ENCODE results near the gene SEC22C. TPM values are rescaled to one million over a fixed set of nuclear protein-coding genes. Genes with fewer than 3 reads are reported as not detected.
"Not testable (repeated sequence)": the region's sequence is repeated elsewhere in the genome, so short reads cannot be mapped to it uniquely, and the experiment has no call there.

Gene SEC22C
- total RNA-seq, 2 experiments from 2014 or later: 41.2 to 45.9 TPM

DNA sequence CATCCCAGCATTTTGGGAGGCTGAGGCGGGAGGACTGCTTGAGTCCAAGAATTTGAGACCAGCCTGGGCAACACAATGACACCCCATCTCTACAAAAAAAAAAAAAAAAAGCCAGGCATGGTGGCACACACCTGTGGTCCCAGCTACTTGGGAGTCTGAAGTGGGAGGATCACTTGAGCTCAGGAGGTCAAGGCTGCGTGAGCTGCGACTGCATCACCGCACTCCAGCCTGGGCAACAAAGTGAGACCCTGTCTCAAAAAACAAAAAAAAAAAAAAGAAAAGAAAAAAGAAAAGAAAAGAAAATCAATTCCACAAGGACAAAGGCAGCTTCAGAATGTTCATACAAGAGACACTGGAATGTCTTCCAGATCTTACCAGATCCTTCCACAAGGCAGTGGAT lies 2.4 kb downstream of the SEC22C start:
- intact Hi-C loops (cut with micrococcal nuclease); H3K27me3 Mint-ChIP-seq (ENCODE audit: low read depth); H3K4me3 Mint-ChIP-seq; H3K27ac Mint-ChIP-seq; DNase-seq: not testable (repeated sequence)
- Mint-ChIP-seq H3K36me3 (ENCODE audit: low read depth) (peaks cover 22% of the 10 kb centered on the region), H3K4me1 (ENCODE audit: low read depth) (peaks cover 39% of the 10 kb centered on the region), H3K9me3 (peaks cover 12% of the 10 kb centered on the region)
- CTCF ChIA-PET: interaction anchor here (0.9 to 1.4 kb wide), 3 partner anchors 13 to 167 kb away, joined by 3 to 4 read pairs (median 3); no protein-coding TSS in a partner anchor

DNA sequence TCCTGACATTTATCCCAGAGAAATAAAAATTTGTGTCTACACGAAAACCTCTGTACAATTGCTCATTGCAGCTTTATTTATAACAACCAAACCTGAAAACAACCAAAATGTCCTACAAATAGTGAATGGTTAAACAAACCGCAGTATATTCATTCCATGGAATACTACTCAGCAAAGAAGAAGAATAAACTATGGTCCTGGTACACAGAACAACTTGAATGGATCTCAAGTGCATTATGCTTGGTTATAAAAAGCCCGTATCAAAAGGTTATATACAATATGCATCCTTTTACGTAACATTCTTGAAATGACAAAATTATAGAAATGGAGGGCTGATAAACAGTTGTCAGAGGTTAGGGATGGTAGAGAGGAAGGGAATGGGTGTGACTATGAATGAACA lies 3.7 kb downstream of the SEC22C start:
- Mint-ChIP-seq H3K27me3 (ENCODE audit: low read depth) (no peaks in the 10 kb centered on the region), H3K4me3 (no peak overlapping the region), H3K4me1 (ENCODE audit: low read depth) (peaks cover 35% of the 10 kb centered on the region), H3K9me3 (peaks cover 17% of the 10 kb centered on the region), H3K36me3 (ENCODE audit: low read depth) (peaks cover 30% of the 10 kb centered on the region), H3K27ac (no peak overlapping the region)
- intact Hi-C loops (cut with micrococcal nuclease): no loop called here
- CTCF ChIA-PET: no interaction called here
- DNase-seq: no peak

DNA sequence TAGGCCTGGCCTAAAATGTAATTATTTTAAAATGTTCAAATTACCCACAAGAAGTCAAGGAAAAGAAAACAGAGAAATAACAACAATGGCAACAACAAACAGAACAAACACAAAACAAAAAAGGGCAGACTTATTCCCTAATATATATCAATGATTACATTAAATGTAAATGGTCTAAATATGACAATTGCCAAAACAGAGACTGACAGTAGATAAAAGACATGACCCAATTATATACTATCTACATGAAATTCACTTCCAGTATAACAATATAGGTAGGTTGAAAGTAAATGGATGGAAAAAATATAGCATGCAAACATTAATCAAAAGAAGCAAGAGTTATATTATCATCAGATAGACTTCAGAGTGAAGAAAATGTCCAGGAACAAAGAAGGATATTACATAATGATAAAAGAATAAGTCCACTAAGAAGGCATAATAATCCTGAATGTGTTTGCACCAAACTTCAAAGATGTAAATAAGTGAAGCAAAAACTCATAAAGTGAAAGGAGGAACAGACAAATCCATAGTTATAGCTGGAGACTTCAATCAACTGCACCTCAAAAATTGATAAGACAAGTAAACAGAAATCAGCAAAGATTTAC lies 6.5 kb downstream of the SEC22C start:
- CTCF ChIA-PET: no interaction called here

DNA sequence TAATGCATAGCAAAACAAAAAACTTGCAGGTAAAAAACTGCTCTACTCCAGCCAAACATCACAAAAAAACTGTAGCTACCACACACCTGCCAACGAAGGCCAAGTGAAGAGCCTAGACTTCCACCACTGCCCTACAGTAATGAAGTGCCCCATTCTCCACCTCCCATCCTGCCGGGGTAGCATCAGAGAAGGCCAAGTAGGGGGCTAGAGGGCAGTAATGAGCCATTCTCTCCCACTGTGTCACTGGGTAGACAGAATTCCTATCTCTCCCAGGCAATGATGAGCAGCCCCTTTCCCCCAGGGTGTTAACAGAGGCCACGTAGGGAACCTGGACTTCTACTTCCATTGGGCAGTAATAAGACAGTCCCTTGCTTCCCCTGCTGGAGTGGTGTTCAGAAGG lies 9.5 kb downstream of the SEC22C start:
- peak; percentile 22 for DNase-seq
- H3K9me3 Mint-ChIP-seq: peaks cover 17% of the 10 kb centered on the region
- H3K27me3 Mint-ChIP-seq (ENCODE audit: low read depth): no peaks in the 10 kb centered on the region
- intact Hi-C loops (cut with micrococcal nuclease): no loop called here
- CTCF ChIA-PET: interaction anchor here (0.6 to 2.0 kb wide), 11 partner anchors 8 to 184 kb away, joined by 3 to 6 read pairs (median 3); partner anchors contain the start of gene NKTR
- no peak overlapping the region for H3K4me3 Mint-ChIP-seq
- peaks cover 32% of the 10 kb centered on the region for H3K36me3 Mint-ChIP-seq (ENCODE audit: low read depth)
- H3K27ac Mint-ChIP-seq: no peak overlapping the region
- peaks cover 7% of the 10 kb centered on the region for H3K4me1 Mint-ChIP-seq (ENCODE audit: low read depth)

More for the DNA sequence above, 6.5 kb downstream of the SEC22C start:
- Mint-ChIP-seq H3K36me3 (ENCODE audit: low read depth) (peaks cover 33% of the 10 kb centered on the region), H3K4me1 (ENCODE audit: low read depth) (peaks cover 22% of the 10 kb centered on the region), H3K9me3 (peaks cover 17% of the 10 kb centered on the region), H3K27me3 (ENCODE audit: low read depth) (no peaks in the 10 kb centered on the region), H3K27ac (no peak overlapping the region), H3K4me3 (no peak overlapping the region)
- intact Hi-C loops (cut with micrococcal nuclease): no loop called here
- no peak for DNase-seq

DNA sequence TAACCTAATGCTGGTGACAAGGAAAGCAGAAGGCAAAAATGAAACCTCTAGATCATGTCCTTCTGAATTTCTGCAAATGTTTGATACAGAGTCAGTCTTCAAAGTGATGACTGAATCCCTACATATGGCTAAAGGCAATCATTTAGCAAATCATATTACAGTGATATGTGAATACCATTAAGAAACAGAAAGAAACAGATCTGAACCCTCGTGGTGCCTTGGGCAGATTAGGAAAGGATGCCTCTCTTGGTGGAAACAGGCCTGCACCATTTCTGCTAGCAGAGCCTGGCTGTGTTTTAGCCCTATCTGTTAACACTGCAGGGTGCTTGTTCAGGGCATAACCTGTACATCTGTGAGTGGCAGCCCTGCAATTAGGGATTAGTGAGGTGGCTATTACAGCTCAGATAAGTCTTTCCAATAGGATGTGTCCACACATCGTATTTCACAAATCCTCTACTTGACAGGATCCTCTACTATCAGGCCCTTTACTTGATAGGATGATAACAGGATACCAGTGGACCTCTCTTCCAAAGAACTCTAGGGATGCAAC lies 12.1 kb downstream of the SEC22C start:
- Mint-ChIP-seq H3K27ac (no peak overlapping the region), H3K36me3 (ENCODE audit: low read depth) (peaks cover 32% of the 10 kb centered on the region), H3K4me3 (no peak overlapping the region), H3K27me3 (ENCODE audit: low read depth) (no peaks in the 10 kb centered on the region), H3K9me3 (peaks cover 9% of the 10 kb centered on the region), H3K4me1 (ENCODE audit: low read depth) (peaks cover 5% of the 10 kb centered on the region)
- DNase-seq: no peak
- CTCF ChIA-PET: no interaction called here
- intact Hi-C loops (cut with micrococcal nuclease): no loop called here

DNA sequence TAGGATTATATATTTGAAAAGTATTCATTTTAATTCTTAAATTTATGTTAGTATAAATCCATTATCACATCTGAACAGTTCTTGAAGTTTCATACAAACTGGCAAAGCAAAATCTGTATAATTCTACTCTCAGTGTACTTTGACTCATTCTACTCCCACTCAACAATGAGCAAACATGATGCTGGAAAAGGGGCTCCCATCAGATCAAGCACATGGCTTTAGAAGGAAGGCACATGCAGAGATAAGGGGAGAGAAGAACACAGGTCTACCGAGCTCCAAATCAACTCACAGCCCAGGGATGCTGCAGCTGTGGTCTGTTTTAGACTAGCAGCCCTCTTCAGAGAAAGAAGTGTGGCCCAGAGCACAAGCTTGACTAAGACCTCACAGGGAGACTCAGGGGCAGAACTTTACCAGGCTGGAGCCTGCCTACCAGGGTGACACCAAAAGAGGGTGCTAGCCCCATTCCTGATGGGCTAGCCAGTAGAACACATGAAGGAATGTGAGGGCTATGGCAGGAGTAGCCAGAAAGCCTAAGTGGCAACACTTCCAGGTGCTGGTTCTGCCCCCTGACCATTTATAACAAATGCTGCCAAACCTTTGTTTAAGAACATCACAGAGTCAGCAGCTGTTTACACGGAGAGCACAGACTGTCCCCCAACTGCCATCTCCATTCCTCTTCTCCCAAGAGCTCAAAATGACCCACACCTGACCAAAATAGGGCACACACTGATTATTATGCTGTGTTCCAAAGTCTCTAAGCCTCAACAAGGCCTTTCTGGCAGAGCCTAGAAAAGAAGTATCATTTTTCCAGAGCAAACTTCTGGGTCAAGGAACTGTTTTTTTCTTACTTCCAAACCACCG lies 19.5 kb downstream of the SEC22C start:
- intact Hi-C loops (cut with micrococcal nuclease): no loop called here
- Mint-ChIP-seq H3K4me3 (no peak overlapping the region), H3K36me3 (ENCODE audit: low read depth) (peaks cover 21% of the 10 kb centered on the region), H3K27me3 (ENCODE audit: low read depth) (no peaks in the 10 kb centered on the region), H3K4me1 (ENCODE audit: low read depth) (peaks cover 18% of the 10 kb centered on the region), H3K27ac (peak overlapping the region; percentile 8), H3K9me3 (no peaks in the 10 kb centered on the region)
- DNase-seq: no peak
- CTCF ChIA-PET: interaction anchor here (0.8 to 2.5 kb wide), 6 partner anchors 10 to 183 kb away, joined by 3 to 10 read pairs (median 3); no protein-coding TSS in a partner anchor

DNA sequence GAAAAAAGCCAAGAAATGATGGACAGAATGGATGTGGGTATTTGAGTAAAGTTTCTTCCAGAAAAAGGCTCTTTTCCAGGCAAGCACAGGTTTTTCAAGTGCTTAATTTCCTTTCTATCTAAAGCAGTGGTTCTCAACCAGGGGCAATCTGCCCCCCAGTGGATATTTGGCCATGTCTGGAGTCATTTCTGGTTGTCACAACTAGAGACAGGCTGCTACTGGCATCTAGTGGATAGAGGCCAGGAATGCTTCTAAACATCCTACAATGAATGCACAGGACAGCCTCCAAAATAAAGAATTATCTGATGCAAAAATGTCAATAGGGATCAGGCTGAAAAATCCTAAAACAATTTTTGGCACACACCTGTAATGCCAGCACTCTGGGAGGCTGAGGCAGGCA lies 23.9 kb downstream of the SEC22C start:
- DNase-seq: peak; percentile 29
- H3K27me3 Mint-ChIP-seq (ENCODE audit: low read depth): no peaks in the 10 kb centered on the region
- intact Hi-C loops (cut with micrococcal nuclease): no loop called here
- no peak overlapping the region for H3K27ac Mint-ChIP-seq
- CTCF ChIA-PET: interaction anchor here (0.7 kb wide), 1 partner anchor 92 kb away, joined by 3 read pairs; no protein-coding TSS in a partner anchor
- H3K4me1 Mint-ChIP-seq (ENCODE audit: low read depth): peaks cover 35% of the 10 kb centered on the region
- peaks cover 33% of the 10 kb centered on the region for H3K36me3 Mint-ChIP-seq (ENCODE audit: low read depth)
- H3K9me3 Mint-ChIP-seq: no peaks in the 10 kb centered on the region
- H3K4me3 Mint-ChIP-seq: no peak overlapping the region

DNA sequence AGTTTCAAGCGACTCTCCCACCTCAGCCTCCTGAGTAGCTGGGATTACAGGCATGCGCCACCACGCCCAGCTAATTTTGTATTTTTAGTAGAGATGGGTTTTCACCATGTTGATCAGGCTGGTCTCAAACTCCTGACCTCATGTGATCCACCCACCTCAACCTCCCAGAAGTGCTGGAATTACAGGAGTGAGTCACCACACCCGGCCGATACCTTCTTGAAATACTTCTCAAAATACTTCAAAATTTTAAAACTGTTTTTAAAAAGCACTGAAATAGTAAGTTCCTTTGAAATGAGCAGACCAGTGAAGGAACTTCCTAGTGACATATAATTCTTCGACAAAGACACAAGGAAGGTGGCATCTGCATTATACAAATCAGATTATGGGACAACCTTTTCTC lies 24.9 kb downstream of the SEC22C start:
- Mint-ChIP-seq H3K36me3 (ENCODE audit: low read depth) (peaks cover 39% of the 10 kb centered on the region), H3K4me1 (ENCODE audit: low read depth) (peaks cover 28% of the 10 kb centered on the region), H3K27ac (peak overlapping the region; percentile 80)
- H3K27me3 Mint-ChIP-seq (ENCODE audit: low read depth); DNase-seq; H3K9me3 Mint-ChIP-seq; H3K4me3 Mint-ChIP-seq: not testable (repeated sequence)
- intact Hi-C loops (cut with micrococcal nuclease): loop anchor here (1.0 kb wide), 3 partner anchors 24 to 81 kb away; partner anchors contain the start of genes NKTR and SEC22C
- CTCF ChIA-PET: interaction anchor here (1.7 kb wide), 1 partner anchor 10 kb away, joined by 5 read pairs; no protein-coding TSS in a partner anchor

DNA sequence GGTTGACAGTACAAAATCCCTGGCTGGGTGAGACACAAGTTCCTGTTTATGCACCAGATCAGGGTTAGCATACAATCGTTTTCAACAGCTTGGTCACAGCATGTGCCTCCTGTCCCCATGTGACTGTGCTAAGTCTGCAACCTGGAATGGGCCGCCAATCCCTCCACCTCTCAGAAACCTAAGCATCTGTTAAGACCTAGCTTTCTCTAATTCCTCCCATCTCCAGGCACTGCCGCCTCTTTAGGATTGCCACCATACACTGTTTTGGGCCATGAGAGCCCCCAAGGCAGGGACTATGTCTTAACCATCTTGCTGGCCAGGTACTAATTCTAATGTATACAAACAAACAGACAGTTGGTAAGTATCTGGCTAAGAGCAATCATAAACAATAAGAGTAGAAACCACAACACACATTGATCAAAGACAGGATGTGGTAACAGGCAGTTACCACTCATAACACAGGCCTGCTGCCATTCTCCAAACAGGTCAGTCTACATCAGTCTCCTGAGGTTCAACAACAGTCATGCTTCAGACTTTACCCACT lies 25.6 kb downstream of the SEC22C start:
- intact Hi-C loops (cut with micrococcal nuclease): loop anchor here (1.0 kb wide), 3 partner anchors 25 to 82 kb away; partner anchors contain the start of genes NKTR and SEC22C
- Mint-ChIP-seq H3K27me3 (ENCODE audit: low read depth) (no peaks in the 10 kb centered on the region), H3K9me3 (no peaks in the 10 kb centered on the region), H3K27ac (peak overlapping the region; percentile 80), H3K4me1 (ENCODE audit: low read depth) (peaks cover 24% of the 10 kb centered on the region), H3K36me3 (ENCODE audit: low read depth) (peaks cover 39% of the 10 kb centered on the region), H3K4me3 (no peak overlapping the region)
- CTCF ChIA-PET: interaction anchor here (0.8 to 1.7 kb wide), 2 partner anchors 9 to 19 kb away, joined by 3 to 5 read pairs; no protein-coding TSS in a partner anchor
- DNase-seq: peak; percentile 53

DNA sequence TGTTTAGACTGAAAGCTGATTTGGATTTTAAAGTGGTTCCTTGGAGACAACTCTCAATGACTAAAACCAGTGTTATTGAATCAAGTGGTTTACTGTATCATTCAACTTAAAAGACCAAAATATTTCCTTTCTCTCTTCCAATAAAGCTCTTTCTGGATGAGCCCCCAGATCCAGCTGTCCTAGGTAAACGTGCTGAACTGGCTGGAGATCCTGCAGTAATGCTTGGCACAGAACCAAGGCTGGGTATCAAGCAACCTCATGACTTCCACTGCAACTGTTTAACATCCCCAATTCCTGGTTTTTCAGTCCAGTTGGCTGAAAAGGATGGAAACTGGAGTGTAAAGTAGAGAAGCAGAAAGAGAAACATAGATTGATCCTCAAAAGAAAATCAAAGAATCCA lies 28.9 kb downstream of the SEC22C start:
- Mint-ChIP-seq H3K9me3 (no peaks in the 10 kb centered on the region), H3K27me3 (ENCODE audit: low read depth) (no peaks in the 10 kb centered on the region), H3K36me3 (ENCODE audit: low read depth) (peaks cover 34% of the 10 kb centered on the region), H3K27ac (no peak overlapping the region), H3K4me3 (no peak overlapping the region), H3K4me1 (ENCODE audit: low read depth) (peaks cover 26% of the 10 kb centered on the region)
- CTCF ChIA-PET: interaction anchor here (0.6 to 1.7 kb wide), 4 partner anchors 9 to 1438 kb away, joined by 4 to 9 read pairs (median 4); partner anchors contain the start of gene VIPR1
- no peak for DNase-seq
- intact Hi-C loops (cut with micrococcal nuclease): no loop called here

DNA sequence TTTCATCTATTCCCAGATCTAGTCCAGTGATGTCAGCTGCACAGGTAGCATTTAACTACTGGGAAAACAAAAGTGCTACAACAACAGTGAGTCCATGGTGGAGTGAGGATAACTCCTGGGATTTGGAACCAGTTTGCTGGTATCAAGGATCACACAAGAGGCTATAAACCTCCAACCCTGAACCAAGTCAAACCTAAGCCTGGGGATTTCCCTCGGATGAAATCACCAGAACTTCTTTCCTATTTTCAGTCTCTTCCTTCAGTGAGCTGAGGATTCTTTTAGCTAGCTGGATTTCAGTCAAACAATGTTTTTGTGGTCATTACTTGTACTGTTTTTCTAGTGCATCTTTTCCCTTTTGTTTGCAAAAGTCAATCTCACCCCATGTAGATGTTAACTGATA lies 31.5 kb downstream of the SEC22C start:
- no peak for DNase-seq
- Mint-ChIP-seq H3K27me3 (ENCODE audit: low read depth) (no peaks in the 10 kb centered on the region), H3K27ac (no peak overlapping the region), H3K9me3 (no peaks in the 10 kb centered on the region), H3K36me3 (ENCODE audit: low read depth) (peaks cover 23% of the 10 kb centered on the region), H3K4me1 (ENCODE audit: low read depth) (peaks cover 3% of the 10 kb centered on the region), H3K4me3 (no peak overlapping the region)
- intact Hi-C loops (cut with micrococcal nuclease): no loop called here
- CTCF ChIA-PET: interaction anchor here (0.6 to 19.6 kb wide), 5 partner anchors 9 to 47 kb away, joined by 3 to 201 read pairs (median 5); partner anchors contain the start of gene VIPR1

DNA sequence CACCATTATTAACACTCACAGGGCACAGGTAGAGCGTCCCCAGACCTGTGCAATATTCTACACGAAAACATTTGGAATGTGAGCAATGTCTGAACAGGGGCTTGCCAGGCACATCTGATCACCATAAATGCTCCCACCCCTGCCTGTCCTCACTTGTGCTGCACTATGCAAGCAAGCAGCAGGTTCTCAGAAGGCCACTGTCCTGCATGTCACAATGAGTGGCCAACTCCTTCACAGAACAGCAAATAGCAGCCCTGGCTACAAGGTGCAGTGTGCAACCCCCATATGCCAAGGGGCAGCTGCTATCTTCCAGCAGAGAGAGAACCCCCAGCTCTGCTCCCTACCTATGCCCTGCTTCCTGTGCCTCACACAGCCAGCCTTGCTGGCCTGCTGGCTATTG lies 32.6 kb downstream of the SEC22C start:
- intact Hi-C loops (cut with micrococcal nuclease): no loop called here
- CTCF ChIA-PET: interaction anchor here (0.5 to 19.6 kb wide), 6 partner anchors 8 to 410 kb away, joined by 3 to 201 read pairs (median 4); partner anchors contain the start of gene VIPR1

More for the DNA sequence above, 32.6 kb downstream of the SEC22C start:
- no peak overlapping the region for H3K4me3 Mint-ChIP-seq
- DNase-seq: no peak
- H3K9me3 Mint-ChIP-seq: no peaks in the 10 kb centered on the region
- H3K27me3 Mint-ChIP-seq (ENCODE audit: low read depth): no peaks in the 10 kb centered on the region
- H3K36me3 Mint-ChIP-seq (ENCODE audit: low read depth): peaks cover 23% of the 10 kb centered on the region
- H3K27ac Mint-ChIP-seq: no peak overlapping the region
- H3K4me1 Mint-ChIP-seq (ENCODE audit: low read depth): peaks cover 3% of the 10 kb centered on the region
